T follicular helper cell (primary cell): ENCODE data around the gene TFF1.

Experiments used
- DNase-seq: peaks from one replicate; pipeline ENCODE4 v3.0.0-alpha.2; 2020; ENCODE audit warnings: low read depth

TFF1 gene

DNA sequence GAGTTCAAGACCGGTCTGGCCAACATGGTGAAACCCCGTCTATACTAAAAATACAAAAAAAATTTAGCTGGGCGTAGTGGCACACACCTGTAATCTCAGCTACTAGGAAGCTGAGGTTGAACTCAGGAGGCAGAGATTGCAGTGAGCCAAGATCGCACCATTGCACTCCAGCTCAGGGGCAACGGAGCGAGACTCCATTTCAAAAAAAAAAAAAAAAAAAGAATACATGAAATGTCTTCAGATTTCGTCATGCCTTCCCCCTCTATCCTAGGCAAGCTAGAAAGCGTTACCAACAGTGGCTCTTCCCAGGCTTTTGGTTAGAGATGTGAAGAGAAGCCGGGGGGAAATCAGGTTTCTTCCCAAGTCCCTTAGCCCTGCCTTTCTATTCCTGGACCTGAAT is 3.6 kb downstream of the TFF1 start:
- no peak for DNase-seq

DNA sequence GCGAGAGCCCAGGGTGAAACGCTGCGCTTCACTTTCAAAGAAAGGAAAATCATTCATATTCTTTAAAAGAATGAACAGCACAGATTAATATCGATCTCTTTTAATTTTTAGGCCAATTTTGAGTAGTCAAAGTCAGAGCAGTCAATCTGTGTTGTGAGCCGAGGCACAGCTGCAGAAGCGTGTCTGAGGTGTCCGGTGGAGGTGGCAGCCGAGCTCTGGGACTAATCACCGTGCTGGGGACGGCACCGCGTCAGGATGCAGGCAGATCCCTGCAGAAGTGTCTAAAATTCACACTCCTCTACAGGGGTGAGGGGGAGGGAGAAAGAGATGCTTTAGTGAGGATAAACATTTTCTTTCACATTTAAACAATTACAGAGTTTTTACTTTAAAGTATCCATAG is 4.1 kb downstream of the TFF1 start:
- no peak for DNase-seq

DNA sequence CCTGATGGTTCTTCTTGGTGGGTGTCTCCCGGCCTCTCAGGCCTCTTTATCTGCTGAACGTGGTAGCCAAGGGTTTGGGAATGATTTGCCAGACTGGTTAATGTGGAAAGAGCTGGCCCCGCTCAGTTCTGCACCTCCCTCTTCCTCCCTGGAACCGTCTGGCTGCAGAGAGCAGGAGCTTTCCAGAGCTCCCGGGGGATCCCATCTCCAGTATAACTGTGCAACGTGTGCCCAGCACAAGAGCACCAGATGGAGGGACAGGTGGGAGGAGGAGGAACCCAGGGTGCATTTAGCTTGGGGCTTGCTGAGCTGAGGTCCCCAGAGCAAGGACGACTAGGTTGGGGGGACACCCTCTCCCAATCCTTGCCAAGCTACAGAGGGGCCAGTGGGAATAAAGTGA is 5.0 kb downstream of the TFF1 start:
- DNase-seq: no peak

DNA sequence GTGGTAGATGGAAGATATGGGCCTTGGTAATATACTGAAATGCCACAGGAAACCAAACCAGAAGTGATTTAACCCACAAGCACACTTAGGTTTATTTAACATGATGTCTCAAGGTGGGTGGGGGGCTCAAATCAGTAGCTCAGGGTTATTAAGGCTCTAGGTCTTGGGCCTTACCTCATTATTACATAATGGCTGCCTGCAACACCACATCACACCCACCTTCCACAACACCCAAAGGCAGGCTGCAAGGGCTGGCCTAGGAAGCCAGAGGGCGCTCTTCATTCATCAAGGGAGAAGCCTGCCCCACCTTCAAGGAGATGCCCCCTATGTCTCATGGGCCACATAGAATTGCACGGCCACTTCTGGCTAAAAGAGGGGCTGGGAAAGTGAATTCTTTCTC is 6.0 kb downstream of the TFF1 start:
- no peak for DNase-seq

DNA sequence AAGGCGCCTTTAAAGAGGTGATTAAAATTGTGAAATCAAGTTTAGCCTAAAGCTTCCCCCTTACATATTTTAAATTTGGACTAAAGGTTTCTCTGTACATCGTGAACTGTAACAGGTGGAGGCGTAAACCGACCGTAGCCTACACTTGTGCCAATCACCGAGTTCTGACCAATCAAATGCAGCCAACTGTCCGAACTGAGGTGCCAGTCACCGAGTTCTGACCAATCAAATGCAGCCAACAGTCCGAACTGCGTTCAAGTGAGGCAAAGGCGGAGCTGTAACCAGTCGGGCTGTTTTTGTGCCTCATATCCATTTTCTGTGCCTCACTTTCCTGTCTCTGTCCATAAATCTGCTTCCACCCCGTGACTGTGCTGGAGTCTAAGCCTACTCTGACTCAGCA is 7.4 kb downstream of the TFF1 start:
- no peak for DNase-seq

DNA sequence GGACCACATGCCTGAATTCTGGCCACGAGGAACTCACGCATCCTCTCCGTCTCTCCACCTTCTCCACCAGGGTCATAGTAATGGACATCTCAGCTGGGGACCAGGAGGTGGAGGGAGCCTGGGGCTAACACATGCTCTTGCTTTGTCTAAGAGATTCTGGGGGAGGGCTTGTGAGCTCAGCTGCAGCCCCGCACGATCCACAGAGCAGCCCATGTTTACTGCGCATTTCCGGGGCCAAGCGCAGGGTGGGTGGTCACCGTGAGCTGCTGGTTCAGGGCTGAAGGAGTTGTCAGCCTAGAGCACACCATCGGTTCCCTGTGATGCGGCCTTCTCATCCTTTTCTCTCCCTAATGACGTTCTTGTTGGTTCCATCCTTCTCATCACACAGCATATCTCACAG is 8.1 kb downstream of the TFF1 start:
- DNase-seq: no peak

DNA sequence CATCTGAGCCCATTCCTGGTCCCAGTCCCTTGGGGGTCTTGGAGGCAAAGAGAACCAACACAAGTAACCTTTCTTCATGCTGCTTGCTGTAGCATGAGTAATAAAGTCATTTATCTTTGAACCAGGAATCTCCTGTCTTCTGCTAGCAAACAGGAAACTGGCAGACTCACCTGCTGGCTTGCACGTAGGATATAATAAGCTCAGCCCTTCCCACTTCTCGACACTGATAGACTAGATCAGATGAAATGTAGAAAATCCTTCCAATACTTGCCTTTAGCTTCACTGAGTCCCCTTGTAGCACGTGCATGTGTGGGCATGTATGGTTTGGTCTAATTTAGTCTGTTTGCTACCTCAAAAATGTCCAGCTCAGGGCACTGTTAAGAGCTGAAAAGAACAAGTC is 9.0 kb downstream of the TFF1 start:
- DNase-seq: no peak

DNA sequence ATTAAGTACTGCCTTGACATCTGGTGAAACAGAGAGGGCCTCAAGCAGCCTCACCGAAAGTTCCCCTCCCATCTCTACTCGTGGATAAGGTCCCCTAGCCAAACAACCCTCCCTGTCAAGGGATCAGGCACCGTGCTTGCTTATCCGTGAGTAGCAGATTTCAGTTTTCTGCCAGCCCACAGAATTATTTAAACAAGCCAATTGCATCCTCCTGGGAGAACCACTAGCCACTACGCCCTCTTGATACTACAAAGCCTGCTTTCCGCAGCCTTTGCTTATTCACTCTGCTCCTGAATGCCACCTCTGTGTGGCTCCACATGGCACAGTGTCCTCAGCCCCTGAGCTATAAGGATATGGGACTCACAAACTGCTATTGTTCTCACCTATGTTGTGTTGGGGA is 9.7 kb downstream of the TFF1 start:
- no peak for DNase-seq

DNA sequence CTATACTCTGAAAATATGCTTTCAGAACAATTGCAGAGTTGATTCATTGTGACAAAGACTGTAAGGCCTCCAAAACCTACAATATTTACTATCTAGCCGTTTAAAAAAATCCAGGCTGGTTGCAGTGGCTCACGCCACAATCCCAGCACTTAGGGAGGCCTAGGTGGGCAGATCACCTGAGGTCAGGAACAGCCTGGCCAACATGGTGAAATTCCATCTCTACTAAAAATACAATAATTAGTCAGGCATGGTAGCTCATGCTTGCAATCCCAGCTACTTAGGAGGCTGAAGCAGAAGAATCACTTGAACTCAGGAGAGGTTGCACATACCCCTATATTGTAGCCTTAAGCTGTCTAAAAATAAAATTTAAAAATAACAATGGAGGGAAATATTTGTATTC is 10.3 kb downstream of the TFF1 start:
- no peak for DNase-seq

DNA sequence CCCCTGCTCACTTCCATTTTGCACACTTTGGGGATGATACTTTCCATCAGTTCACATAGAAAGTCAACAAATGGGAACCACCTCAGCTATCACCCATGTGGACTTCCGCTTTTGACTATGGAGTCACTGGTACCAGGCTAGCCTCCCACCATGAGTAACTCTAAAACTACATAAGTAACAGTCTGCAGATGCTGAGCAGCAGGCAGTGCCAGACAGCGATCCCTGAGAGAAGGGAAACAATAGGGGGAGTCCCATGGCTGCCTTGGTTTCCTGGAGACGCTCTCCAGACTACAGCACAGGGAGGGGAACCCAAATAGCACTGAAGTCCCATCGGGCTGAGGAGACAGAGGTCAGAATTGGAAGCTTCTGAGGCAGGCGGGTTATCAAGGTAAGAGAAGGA is 12.7 kb downstream of the TFF1 start:
- no peak for DNase-seq

DNA sequence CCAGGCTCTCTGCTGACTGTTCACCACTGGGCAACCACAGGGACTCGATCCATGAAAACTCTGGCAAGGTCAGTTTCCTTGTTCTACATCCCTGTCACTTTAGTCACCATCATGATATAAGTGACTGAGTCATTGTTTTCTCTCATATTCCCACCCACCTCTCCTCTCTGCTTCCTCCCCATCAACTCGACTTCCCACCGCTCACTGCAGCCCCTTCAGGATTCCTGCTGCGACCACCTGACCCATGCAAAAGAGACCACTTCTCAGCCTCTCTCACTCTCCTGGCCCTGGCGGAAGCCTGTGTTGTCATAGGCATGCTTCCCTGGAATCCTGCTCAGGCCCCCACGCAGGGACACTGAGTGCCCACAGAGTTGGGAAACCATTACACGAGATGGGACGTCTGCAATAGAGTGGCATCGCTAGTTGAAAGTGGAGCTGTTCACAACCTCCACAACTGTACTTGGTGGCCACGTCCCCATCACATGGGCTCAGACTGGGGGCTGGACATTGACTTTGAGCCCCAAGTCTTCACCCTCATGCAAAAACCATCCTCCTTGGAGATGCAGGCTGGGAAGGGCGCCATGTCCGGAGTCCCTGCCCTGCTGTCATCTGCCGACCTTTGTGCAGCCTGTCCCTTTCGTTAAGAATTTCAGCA is 13.8 kb downstream of the TFF1 start:
- no peak for DNase-seq

DNA sequence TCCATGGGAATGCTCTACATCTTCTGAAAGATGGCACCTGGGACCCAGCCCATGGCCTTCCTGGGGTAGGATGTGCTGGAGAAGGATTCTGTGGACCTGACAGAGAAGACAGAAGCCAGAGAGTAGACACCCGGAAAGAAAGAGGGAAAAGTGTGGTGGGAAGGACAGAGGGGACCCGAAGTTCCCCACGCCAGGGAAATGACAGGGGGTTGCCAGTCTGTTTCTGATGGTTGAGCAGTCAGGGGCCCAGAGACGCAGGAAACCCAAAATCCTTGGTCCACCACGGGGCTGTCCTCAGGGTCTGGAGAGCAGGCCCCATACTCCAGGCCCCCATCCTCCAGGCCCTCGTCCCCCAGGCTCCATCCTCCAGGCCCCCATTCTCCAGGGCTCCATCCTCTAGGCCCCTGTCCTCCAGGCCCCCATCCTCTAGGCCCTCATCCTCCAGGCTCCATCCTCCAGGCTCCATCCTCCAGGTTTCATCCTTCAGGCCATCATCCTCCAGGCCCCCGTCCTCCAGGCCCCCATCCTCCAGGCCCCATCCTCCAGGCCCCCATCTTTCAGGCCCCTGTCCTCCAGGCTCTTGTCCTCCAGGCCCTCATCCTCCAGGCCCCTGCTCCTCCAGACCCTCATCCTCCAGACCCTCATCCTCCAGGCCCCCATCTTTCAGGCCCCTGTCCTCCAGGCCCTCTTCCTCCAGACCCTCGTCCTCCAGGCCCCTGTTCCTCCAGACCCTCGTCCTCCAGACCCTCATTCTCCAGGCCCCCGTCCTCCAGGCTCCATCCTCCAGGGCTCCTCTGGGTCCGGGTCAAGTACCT is 14.5 kb downstream of the TFF1 start:
- DNase-seq: no peak

DNA sequence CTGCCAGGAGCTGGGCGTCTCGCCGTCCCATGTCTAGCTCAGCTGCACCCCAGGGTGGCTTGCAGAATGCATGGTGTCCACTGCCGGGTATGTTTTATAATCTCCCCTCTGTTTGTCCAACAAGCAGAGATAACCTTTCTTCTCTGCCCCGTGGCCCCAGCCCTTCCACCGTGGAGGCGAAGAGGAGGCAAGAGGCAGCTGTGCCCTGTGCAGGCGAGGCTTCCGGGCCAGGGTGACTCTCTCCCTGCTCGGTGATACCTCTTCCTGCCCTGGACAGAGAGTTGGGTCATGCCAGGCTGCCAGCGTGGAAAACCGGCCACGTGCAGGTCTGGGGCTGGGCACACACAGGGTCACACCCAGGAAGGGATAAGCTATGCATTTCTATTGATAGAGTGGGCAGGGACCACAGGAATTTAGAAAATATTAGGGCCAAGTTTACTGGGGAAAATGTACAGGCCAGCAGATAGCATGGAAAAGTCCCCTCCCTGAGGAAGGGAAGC is 15.4 kb downstream of the TFF1 start, which contains the start of gene TFF2:
Gene TFF2 (minus strand): TSS at position 68 of the 500 bp plus-strand sequence. CDS start 37 bp downstream, at position 31.
- no peak for DNase-seq

DNA sequence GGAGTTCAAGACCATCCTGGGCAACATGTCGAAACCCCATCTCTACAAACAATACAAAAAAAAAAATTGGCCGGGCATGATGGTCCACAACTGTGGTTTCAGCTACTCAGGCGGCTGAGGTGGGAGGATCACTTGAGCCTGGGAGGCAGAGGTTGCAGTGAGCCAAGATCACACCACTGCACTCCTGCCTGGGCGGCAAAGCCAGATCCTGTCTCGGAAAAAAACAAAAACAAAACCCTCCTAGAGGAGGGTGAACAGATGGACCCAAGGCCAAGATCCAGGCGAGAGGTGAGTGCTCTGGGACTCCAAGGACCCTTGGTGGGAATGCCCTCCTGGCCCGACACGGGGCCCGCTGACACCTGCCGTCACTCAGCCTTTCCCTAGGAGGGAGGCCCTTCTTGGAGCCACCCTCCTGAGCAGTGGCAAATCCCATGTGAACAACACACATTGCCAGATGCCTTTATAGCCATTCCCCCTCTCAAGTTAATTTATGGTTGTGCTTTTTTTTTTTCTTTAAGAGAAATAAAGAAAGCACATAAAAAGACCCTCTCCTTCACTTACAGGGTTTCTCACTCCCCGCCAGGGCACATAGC is 15.9 kb downstream of the TFF1 start:
- DNase-seq: no peak

DNA sequence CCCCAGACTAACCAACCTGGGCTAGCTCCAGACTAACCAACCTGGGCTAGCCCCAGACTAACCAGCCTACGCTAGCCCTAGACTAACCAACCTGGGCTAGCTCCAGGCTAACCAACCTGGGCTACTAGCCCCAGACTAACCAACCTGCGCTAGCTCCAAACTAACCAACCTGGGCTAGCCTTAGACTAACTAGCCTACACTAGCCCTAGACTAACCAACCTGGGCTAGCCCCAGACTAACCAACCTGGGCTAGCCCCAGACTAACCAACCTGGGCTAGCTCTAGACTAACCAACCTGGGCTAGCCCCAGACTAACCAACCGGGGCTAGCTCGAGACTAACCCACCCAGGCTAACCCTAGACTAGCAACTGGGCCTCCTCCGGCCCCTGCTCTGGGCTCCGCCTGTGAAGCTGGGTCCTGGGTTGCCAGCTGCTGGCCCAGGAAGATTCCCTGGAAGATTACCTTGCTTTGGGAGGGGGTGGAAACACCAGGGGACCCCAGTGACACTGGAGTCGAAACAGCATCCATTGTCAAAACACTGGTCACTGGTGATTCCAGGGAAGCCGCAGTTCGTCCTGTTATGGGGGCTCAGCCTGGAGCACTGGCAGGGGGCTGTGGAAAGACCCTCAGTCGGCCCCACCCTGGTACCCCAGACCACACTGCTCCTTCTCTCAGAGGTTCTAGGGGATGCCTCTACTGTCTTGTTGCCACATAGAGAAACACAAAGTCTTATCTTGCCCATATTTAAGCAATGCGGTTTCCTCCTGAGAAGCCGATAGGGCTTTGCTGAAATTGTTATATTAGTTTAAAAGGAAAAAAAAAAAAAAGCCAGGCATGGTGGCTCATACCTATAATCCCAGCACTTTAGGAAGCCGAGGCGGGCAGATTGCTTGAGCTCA is 16.7 kb downstream of the TFF1 start:
- no peak for DNase-seq

DNA sequence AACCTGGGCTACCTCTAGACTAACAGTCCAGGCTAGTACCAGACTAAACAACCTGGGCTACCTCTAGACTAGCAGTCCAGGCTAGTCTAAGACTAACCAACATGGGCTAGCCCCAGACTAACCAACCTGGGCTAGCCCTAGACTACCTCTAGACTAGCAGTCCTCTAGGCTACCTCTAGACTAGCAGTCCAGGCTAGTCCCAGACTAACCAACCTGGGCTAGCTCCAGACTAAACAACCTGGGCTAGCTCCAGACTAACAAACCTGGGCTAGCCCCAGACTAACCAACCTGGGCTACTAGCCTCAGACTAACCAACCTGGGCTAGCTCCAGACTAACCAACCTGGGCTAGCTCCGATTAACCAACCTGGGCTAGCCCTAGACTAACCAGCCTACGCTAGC is 17.6 kb downstream of the TFF1 start:
- DNase-seq: no peak

DNA sequence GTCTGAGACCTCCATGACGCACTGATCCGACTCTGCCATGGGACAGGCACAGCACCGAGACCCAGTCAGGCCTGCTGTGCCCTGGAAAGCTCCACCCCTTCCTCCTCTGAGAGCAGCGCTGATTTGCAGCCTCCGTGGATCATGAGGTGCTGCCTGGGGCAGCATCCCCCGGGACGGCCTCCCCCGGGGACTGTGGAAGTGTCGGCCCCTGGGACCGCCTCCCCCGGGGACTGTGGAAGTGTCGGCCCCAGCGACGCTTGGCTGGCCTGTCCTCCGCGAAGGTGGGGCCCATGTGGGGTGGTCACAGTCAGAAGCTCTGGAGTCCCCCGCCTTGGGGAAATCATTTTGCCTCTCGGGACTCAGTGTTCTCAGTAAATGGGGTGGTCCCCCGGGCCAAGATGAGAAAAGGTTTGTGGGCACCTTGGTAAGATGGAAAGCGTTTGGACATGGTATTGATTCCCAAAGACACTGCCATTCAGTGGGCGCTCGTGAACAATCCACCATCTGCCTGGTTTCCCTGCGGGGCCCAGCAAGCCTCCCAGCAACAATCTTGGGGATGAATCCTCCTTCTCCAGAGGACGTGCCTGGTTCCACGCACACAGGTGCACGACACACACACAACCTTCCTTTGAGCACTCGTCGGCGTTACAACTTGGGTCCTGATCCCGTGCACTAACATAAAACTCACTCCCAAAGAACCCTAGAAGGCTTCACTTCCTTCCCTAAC is 18.6 kb downstream of the TFF1 start:
- DNase-seq: no peak

DNA sequence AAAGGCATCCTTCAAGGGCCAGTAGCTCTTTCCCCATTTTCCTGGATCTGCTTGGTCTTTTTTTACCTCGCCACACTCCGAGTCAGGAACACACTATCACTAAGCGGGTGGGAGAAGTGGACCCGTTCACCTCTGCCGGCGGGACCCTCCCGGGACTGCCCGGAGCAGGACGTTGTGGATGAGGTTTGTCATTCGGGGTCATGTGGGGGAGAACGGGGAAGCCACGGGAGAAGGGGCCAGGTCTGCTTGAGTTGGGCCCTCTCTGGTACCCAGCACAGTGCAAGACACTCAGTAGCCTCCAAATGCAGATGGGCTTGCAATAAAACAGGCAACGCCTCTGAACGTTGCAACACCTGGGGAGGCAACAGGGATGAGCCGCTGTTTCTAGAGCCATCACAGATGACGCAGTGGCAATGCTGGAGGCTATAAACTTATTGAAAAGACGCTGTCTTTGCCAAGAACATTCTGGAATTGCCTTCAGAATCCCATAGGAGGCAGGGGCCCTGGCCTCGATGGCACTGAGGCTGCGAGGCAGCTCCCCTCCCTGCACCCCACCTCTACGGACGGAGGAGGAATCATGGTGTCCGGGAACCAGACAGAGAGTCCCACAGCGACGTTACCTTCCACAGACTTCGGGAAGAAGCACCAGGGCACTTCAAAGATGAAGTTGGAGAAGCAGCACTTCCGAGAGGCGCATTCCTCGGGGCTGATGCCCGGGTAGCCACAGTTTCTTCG is 19.3 kb downstream of the TFF1 start:
- no peak for DNase-seq

DNA sequence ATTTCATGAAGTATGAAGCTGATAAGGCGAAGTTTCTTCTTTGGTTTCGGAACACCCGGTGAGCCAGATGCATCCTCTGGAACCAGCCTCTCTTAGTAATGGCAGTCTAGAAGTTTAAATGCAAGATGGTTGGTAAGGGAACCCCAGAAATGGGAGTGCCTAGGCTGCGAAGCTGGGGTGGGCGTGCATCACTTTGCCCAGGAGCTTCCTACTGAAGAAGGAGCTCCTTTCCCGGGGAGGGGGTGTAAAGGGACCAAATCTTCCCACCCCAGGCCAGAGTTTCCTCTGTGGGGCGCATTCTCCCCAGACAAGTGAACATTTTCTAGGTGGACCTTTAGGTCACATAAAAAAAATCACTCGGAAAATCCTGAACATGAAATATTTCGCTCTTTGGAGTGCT is 19.9 kb downstream of the TFF1 start:
- DNase-seq: no peak

DNA sequence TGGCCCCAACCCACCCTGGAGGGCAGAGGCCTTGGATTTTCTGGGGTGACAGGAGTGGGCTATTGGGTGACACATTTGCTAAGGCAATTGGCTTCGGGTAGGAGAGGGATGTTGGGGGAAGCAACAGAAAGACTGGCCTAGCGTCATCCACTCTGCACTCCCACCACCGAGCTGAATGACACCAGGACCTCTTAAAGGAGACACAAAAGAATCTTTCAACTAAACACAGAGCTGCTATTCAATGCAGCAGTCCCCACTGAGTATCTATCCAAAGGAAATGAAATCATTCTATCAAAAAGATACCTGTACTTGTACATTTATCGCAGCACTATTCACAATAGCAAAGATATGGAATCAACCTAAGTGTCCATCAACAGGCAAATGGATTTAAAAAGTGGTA is 21.7 kb downstream of the TFF1 start:
- DNase-seq: no peak
